A673 (cell line): ENCODE measurements around the gene THOC6. TPM values are rescaled to one million over a fixed set of nuclear protein-coding genes. Genes with fewer than 3 reads are reported as not detected.

Experiments
- BruUV-seq: library from RNA; stranded (reverse); fragments of 400-500 nt; replicated peaks from 2 replicates; lab custom pipeline; 2021; lab: Mats Ljungman, UMichigan
- CTCF ChIA-PET: fragments of 300-600 bp; sonication (Branson Sonifier 250); formaldehyde crosslinking; loops from one replicate; lab custom pipeline; 2022; ENCODE audit warnings: antibody characterized with exemption; lab: Charles Lee
- POLR2A ChIA-PET: fragments of 300-600 bp; sonication (Branson Sonifier 250); formaldehyde crosslinking; loops from one replicate; lab custom pipeline; 2022; ENCODE audit warnings: antibody characterized with exemption; ENCODE audit not compliant: low non-redundant PET; lab: Charles Lee
- DNase-seq: peaks from one replicate; pipeline ENCODE4 v3.0.0-alpha.2; 2015; ENCODE audit warnings: low spot score
- H3K27ac ChIP-seq: fragments of 200-600 bp; sonication (generic); 2 replicates; pipeline ENCODE4 v1.5.1; 2016; ENCODE audit warnings: mixed run types, low read depth, mild to moderate bottlenecking, mixed read lengths, antibody characterized with exemption, low read length; ENCODE audit not compliant: poor library complexity, severe bottlenecking
- H3K27me3 ChIP-seq: fragments of 200-600 bp; sonication (generic); replicated peaks from 2 replicates; pipeline ENCODE4 v1.6.1; 2017; ENCODE audit warnings: mixed run types, low read depth, mild to moderate bottlenecking, mixed read lengths, antibody characterized with exemption, low read length; ENCODE audit not compliant: insufficient read depth, poor library complexity
- H3K36me3 ChIP-seq: fragments of 200-600 bp; sonication (generic); 2 replicates; pipeline ENCODE4 v1.6.1; 2016; ENCODE audit warnings: mixed run types, mild to moderate bottlenecking, mixed read lengths, antibody characterized with exemption, low read length; ENCODE audit not compliant: insufficient read depth, poor library complexity, severe bottlenecking
- H3K4me1 ChIP-seq: fragments of 200-600 bp; sonication (generic); 2 replicates; pipeline ENCODE4 v1.6.1; 2017; ENCODE audit warnings: mixed run types, mild to moderate bottlenecking, mixed read lengths, antibody characterized with exemption, low read length; ENCODE audit not compliant: insufficient read depth, poor library complexity, severe bottlenecking
- H3K4me3 ChIP-seq: fragments of 200-600 bp; sonication (generic); 2 replicates; pipeline ENCODE4 v1.5.1; 2016; ENCODE audit warnings: low read depth, mixed run types, mild to moderate bottlenecking, mixed read lengths, low read length; ENCODE audit not compliant: poor library complexity, severe bottlenecking
- H3K9me3 ChIP-seq: fragments of 200-600 bp; sonication (generic); 2 replicates; pipeline ENCODE4 v1.6.1; 2016; ENCODE audit warnings: mixed run types, low read depth, mild to moderate bottlenecking, mixed read lengths, antibody characterized with exemption, low read length; ENCODE audit not compliant: poor library complexity, severe bottlenecking
- CTCF ChIP-seq: fragments of 300-800, 200-600 bp; sonication (generic); conservative IDR thresholded peaks from 2 replicates; pipeline ENCODE4 v1.5.1; 2017; ENCODE audit warnings: low read depth, mild to moderate bottlenecking, antibody characterized with exemption, low read length, moderate library complexity, mixed read lengths
- EZH2 ChIP-seq: fragments of 200-600 bp; sonication (generic); IDR thresholded peaks from 2 replicates; pipeline ENCODE4 v1.6.1; 2017; ENCODE audit warnings: borderline replicate concordance, low read depth, mild to moderate bottlenecking, mixed read lengths, antibody characterized with exemption, low read length; ENCODE audit not compliant: poor library complexity, severe bottlenecking
- intact Hi-C: fragments of 100-400 bp; cut with micrococcal nuclease; formaldehyde crosslinking; loops from one replicate; pipeline ENCODE4 v1.10.0; 2022; ENCODE audit not compliant: unreplicated experiment
- total RNA-seq: library from RNA; stranded (reverse); gene quantifications from 2 replicates; pipeline ENCODE4 v1.2.3, GENCODE V29; 2021

Gene THOC6
- total RNA-seq, 1 experiment from 2014 or later = 59.3 TPM

- CTCF ChIA-PET = no interaction called here
- intact Hi-C loops = no loop called here
- POLR2A ChIA-PET = no interaction called here
These were observed 48.6 kb upstream of the THOC6 start for GRCh38 chr16:2975161-2975795.

GRCh38 chr16:2976201-2976600 lies 47.6 kb upstream of the THOC6 start:
- intact Hi-C loops = no loop called here
- Histone ChIP-seq H3K4me1 (peaks cover 21% of the 10 kb centered on the region), H3K27ac (no peak overlapping the region), H3K36me3 (peaks cover 50% of the 10 kb centered on the region), H3K9me3 (no peaks in the 10 kb centered on the region), H3K4me3 (no peak overlapping the region), H3K27me3 (no peaks in the 10 kb centered on the region)
- TF ChIP-seq CTCF (no peak), EZH2 (no peak)
- BruUV-seq = no TSS peak
- ChIA-PET POLR2A (no interaction called here), CTCF (no interaction called here)
- no peak for DNase-seq

More at GRCh38 chr16:2975161-2975795, 48.6 kb upstream of the THOC6 start:
- Histone ChIP-seq H3K4me3 (no peak overlapping the region), H3K9me3 (no peaks in the 10 kb centered on the region), H3K27ac (no peak overlapping the region), H3K4me1 (peaks cover 17% of the 10 kb centered on the region), H3K27me3 (no peaks in the 10 kb centered on the region), H3K36me3 (peaks cover 50% of the 10 kb centered on the region)
- TF ChIP-seq EZH2 (no peak), CTCF (no peak)
- DNase-seq = no peak
- no TSS peak for BruUV-seq

GRCh38 chr16:2976673-2977072 lies 47.2 kb upstream of the THOC6 start:
- BruUV-seq = no TSS peak
- Histone ChIP-seq H3K9me3 (no peaks in the 10 kb centered on the region), H3K4me3 (no peak overlapping the region), H3K27ac (no peak overlapping the region), H3K27me3 (no peaks in the 10 kb centered on the region), H3K4me1 (peaks cover 21% of the 10 kb centered on the region), H3K36me3 (peaks cover 49% of the 10 kb centered on the region)
- DNase-seq = no peak
- ChIA-PET POLR2A (no interaction called here), CTCF (no interaction called here)
- TF ChIP-seq CTCF = no peak
- TF ChIP-seq EZH2 = no peak
- intact Hi-C loops = no loop called here
